Measurements from ENCODE around the gene YAE1. TPM values are rescaled to one million over a fixed set of nuclear protein-coding genes. Genes with fewer than 3 reads are reported as not detected.

Gene YAE1
- total and polyA plus RNA-seq, 2 experiments from 2014 or later = 30.5 to 107 TPM

DNA sequence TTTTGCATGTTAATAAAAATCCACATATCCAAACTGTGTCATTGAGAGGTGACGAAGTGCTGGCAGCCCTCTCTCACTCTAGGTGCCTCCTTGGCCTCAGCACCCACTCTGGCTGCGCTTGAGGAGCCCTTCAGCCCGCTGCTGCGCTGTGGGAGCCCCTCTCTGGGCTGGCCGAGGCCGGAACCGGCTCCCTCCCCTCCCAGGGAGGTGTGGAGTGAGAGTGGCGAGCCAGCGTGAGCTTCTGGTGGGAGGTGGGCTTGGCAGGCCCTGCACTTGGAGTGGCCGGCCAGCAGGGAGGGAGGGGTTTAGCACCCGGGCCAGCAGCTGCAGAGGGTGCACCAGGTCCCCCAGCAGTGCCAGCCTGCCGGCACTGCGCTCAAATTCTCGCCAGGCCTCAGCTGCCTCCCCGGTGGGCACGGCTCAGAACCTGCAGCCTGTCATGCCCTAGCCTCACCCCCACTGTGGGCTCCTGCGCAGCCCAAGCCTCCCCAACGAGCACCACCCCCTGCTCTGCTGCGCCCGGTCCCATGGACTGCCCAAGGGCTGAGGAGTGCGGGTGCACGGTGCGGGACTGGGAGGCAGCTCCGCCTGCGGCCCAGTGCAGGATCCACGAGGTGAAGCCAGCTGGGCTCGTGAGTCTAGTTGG lies 11.1 kb downstream of the YAE1 start (continued):
- TF ChIP-seq EZH2phosphoT487 (IDR thresholded peaks at IDR 0.05; ENCODE audit: unreplicated experiment) = no peak
- TF ChIP-seq STAT1 (IDR thresholded peaks at IDR 0.05; ENCODE audit: unreplicated experiment) = no peak

DNA sequence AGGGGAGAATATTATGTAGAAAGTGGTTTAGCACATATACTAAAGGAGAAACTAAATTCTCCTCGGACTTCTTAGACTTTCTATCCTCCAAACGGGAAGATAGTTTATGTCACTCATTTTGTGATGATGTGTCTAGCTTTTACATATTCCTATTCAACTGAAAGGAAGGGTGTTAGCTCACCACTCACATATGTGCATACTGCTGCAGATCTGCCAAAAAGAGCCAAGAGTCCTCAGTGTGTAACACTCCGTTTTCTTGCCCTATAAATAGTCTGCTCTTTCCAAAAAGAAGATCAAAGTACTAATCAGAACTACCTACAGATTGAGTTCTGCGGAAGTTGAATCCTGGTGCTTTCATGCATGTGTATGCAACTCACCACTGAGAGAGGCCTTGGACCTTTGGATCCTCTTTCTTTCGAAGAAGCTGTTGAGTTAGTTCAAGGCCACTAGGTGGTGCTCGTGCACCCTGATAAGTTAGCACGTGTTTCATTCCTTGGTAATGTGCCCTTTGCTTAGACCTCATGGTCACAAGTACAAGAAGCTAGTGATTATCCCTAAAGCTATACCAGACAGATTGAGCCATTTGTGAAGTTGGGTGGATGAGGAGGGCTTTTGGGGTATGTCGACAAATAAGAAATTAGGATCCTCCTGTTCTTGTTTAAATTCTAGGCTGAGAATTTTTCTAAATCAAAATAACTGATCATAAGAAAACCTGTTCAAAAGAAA lies 14.1 kb downstream of the YAE1 start:
- Histone ChIP-seq H3K4me1 (ENCODE audit: insufficient read depth) (peaks cover 7% of the 10 kb centered on the region; the same call in 1 of the 2 replicates), H3K4me3 (no peak overlapping the region), H3K36me3 (ENCODE audit: insufficient read depth) (peaks cover 7% of the 10 kb centered on the region; the same call in 1 of the 2 replicates), H2AFZ (no peak overlapping the region), H3K9me2 (ENCODE audit: insufficient read depth) (no peaks in the 10 kb centered on the region), H3K27ac (ENCODE audit: low read depth) (no peak overlapping the region), H3K27me3 (ENCODE audit: insufficient read depth) (no peaks in the 10 kb centered on the region), H3K4me2 (no peak overlapping the region), H3F3A (replicated peaks; ENCODE audit: low read depth) (no peaks in the 10 kb centered on the region), H4K20me1 (replicated peaks; ENCODE audit: insufficient read depth) (no peaks in the 10 kb centered on the region), H3K79me2 (replicated peaks; ENCODE audit: insufficient read depth) (no peaks in the 10 kb centered on the region)
- H3K36me3 Mint-ChIP-seq (ENCODE audit: low read depth) = peaks cover 30% of the 10 kb centered on the region
- peaks cover 25% of the 10 kb centered on the region for H3K9me3 Mint-ChIP-seq
- ATAC-seq (peak; percentile 97), DNase-seq (ENCODE audit: low spot score) (peak; percentile 96)
- H3K27me3 Mint-ChIP-seq (ENCODE audit: insufficient read depth, low read depth, poor library complexity) = no peaks in the 10 kb centered on the region
- no peak overlapping the region for H3K27ac Mint-ChIP-seq
- TF ChIP-seq, protein P1, sequence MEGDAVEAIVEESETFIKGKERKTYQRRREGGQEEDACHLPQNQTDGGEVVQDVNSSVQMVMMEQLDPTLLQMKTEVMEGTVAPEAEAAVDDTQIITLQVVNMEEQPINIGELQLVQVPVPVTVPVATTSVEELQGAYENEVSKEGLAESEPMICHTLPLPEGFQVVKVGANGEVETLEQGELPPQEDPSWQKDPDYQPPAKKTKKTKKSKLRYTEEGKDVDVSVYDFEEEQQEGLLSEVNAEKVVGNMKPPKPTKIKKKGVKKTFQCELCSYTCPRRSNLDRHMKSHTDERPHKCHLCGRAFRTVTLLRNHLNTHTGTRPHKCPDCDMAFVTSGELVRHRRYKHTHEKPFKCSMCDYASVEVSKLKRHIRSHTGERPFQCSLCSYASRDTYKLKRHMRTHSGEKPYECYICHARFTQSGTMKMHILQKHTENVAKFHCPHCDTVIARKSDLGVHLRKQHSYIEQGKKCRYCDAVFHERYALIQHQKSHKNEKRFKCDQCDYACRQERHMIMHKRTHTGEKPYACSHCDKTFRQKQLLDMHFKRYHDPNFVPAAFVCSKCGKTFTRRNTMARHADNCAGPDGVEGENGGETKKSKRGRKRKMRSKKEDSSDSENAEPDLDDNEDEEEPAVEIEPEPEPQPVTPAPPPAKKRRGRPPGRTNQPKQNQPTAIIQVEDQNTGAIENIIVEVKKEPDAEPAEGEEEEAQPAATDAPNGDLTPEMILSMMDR (conservative IDR thresholded peaks at IDR 0.05; ENCODE audit: low read depth in 2 of 2) = peak; percentile 92 to 99
- no peak for TF ChIP-seq STAT1 (IDR thresholded peaks at IDR 0.05; ENCODE audit: unreplicated experiment)
- H3K4me1 Mint-ChIP-seq = peaks cover 23% of the 10 kb centered on the region
- H3K4me3 Mint-ChIP-seq = no peak overlapping the region

DNA sequence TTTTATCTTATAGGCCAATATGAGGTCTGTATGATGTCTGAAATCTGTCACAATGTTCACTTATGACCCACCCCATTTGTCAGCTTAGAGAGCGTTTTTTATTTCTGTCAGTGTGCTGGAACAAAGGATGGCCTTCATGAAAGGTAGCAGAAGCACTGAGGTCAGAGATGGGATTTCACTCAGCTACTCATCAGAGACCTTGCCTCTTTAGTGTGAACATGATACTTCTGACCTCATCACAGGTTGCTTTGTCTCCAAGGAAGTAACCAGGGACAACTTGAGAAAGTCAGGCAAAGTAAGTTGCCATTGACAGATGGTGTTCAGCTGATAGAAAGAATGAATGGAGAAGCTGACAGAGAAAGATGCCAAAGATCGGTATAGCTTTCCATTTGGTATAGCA lies 16.3 kb downstream of the YAE1 start:
- no peak overlapping the region for H3K4me3 Mint-ChIP-seq
- H3K4me1 Mint-ChIP-seq = peaks cover 23% of the 10 kb centered on the region
- ATAC-seq (no peak), DNase-seq (ENCODE audit: low spot score) (peak; percentile 6)
- Histone ChIP-seq H3K9me2 (ENCODE audit: insufficient read depth) (no peaks in the 10 kb centered on the region), H3F3A (replicated peaks; ENCODE audit: low read depth) (no peaks in the 10 kb centered on the region), H3K79me2 (replicated peaks; ENCODE audit: insufficient read depth) (no peaks in the 10 kb centered on the region), H3K4me1 (ENCODE audit: insufficient read depth) (peaks cover 7% of the 10 kb centered on the region; the same call in 1 of the 2 replicates), H3K4me3 (no peak overlapping the region), H3K4me2 (no peak overlapping the region), H4K20me1 (replicated peaks; ENCODE audit: insufficient read depth) (no peaks in the 10 kb centered on the region), H3K36me3 (ENCODE audit: insufficient read depth) (no peaks in the 10 kb centered on the region), H3K27me3 (ENCODE audit: insufficient read depth) (no peaks in the 10 kb centered on the region), H3K27ac (ENCODE audit: low read depth) (no peak overlapping the region), H2AFZ (no peak overlapping the region)
- H3K27ac Mint-ChIP-seq = no peak overlapping the region
- peaks cover 11% of the 10 kb centered on the region for H3K9me3 Mint-ChIP-seq
- no peaks in the 10 kb centered on the region for H3K27me3 Mint-ChIP-seq (ENCODE audit: insufficient read depth, low read depth, poor library complexity)
- peaks cover 11% of the 10 kb centered on the region for H3K36me3 Mint-ChIP-seq (ENCODE audit: low read depth)
- TF ChIP-seq STAT1 (IDR thresholded peaks at IDR 0.05; ENCODE audit: unreplicated experiment) (no peak), ZNF331 (CRISPR knock-in tag; IDR thresholded peaks at IDR 0.05; ENCODE audit: low read depth) (no peak), JUNB (IDR thresholded peaks at IDR 0.05; ENCODE audit: unreplicated experiment) (no peak), NANOG (IDR thresholded peaks at IDR 0.05; ENCODE audit: borderline replicate concordance) (no peak), EZH2phosphoT487 (IDR thresholded peaks at IDR 0.05; ENCODE audit: unreplicated experiment) (no peak), ZNF114 (CRISPR knock-in tag; IDR thresholded peaks at IDR 0.05) (no peak), EZH2 (IDR thresholded peaks at IDR 0.05; ENCODE audit: low read depth, unreplicated experiment) (no peak)
- TF ChIP-seq, protein P2, sequence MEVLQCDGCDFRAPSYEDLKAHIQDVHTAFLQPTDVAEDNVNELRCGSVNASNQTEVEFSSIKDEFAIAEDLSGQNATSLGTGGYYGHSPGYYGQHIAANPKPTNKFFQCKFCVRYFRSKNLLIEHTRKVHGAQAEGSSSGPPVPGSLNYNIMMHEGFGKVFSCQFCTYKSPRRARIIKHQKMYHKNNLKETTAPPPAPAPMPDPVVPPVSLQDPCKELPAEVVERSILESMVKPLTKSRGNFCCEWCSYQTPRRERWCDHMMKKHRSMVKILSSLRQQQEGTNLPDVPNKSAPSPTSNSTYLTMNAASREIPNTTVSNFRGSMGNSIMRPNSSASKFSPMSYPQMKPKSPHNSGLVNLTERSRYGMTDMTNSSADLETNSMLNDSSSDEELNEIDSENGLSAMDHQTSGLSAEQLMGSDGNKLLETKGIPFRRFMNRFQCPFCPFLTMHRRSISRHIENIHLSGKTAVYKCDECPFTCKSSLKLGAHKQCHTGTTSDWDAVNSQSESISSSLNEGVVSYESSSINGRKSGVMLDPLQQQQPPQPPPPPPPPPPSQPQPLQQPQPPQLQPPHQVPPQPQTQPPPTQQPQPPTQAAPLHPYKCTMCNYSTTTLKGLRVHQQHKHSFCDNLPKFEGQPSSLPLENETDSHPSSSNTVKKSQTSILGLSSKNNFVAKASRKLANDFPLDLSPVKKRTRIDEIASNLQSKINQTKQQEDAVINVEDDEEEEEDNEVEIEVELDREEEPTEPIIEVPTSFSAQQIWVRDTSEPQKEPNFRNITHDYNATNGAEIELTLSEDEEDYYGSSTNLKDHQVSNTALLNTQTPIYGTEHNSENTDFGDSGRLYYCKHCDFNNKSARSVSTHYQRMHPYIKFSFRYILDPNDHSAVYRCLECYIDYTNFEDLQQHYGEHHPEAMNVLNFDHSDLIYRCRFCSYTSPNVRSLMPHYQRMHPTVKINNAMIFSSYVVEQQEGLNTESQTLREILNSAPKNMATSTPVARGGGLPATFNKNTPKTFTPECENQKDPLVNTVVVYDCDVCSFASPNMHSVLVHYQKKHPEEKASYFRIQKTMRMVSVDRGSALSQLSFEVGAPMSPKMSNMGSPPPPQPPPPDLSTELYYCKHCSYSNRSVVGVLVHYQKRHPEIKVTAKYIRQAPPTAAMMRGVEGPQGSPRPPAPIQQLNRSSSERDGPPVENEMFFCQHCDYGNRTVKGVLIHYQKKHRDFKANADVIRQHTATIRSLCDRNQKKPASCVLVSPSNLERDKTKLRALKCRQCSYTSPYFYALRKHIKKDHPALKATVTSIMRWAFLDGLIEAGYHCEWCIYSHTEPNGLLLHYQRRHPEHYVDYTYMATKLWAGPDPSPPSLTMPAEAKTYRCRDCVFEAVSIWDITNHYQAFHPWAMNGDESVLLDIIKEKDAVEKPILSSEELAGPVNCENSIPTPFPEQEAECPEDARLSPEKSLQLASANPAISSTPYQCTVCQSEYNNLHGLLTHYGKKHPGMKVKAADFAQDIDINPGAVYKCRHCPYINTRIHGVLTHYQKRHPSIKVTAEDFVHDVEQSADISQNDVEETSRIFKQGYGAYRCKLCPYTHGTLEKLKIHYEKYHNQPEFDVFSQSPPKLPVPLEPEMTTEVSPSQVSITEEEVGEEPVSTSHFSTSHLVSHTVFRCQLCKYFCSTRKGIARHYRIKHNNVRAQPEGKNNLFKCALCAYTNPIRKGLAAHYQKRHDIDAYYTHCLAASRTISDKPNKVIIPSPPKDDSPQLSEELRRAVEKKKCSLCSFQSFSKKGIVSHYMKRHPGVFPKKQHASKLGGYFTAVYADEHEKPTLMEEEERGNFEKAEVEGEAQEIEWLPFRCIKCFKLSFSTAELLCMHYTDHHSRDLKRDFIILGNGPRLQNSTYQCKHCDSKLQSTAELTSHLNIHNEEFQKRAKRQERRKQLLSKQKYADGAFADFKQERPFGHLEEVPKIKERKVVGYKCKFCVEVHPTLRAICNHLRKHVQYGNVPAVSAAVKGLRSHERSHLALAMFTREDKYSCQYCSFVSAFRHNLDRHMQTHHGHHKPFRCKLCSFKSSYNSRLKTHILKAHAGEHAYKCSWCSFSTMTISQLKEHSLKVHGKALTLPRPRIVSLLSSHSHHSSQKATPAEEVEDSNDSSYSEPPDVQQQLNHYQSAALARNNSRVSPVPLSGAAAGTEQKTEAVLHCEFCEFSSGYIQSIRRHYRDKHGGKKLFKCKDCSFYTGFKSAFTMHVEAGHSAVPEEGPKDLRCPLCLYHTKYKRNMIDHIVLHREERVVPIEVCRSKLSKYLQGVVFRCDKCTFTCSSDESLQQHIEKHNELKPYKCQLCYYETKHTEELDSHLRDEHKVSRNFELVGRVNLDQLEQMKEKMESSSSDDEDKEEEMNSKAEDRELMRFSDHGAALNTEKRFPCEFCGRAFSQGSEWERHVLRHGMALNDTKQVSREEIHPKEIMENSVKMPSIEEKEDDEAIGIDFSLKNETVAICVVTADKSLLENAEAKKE (CRISPR knock-in tag; IDR thresholded peaks at IDR 0.05) = no peak

All from GM23338 (cell line).